T-helper 2 cell treated with Interferon-gamma antibody and Interleukin-4, amounts not matched to agents 100 ng/mL and 5 ng/mL, for 36 hours (primary cell): ENCODE results near the gene REPIN1. TPM values are rescaled to one million over a fixed set of nuclear protein-coding genes. Genes with fewer than 3 reads are reported as not detected.

ENCODE experiments used
- intact Hi-C: fragments of 100-400 bp; cut with micrococcal nuclease; formaldehyde crosslinking; loops from one replicate; pipeline ENCODE4 v1.15.1; 2023
- total RNA-seq: library from RNA; stranded (reverse); gene quantifications from 2 replicates; pipeline ENCODE4 v1.2.3, GENCODE V29; 2022

Gene REPIN1
- total RNA-seq, 1 donor from 2014 or later, result 58.2 TPM

- intact Hi-C loops, result no loop called here
Measured at GRCh38 chr7:150388709-150389531, 20.3 kb downstream of the REPIN1 start.

- intact Hi-C loops, result no loop called here
Measured at GRCh38 chr7:150389532-150389816, 20.9 kb downstream of the REPIN1 start.

- intact Hi-C loops, result no loop called here
Measured at GRCh38 chr7:150390205-150390604, 21.6 kb downstream of the REPIN1 start.

GRCh38 chr7:150393325-150393724 is 24.7 kb downstream of the REPIN1 start:
- intact Hi-C loops, result no loop called here

- intact Hi-C loops, result no loop called here
Measured at GRCh38 chr7:150396426-150396825, 27.8 kb downstream of the REPIN1 start.

- intact Hi-C loops, result no loop called here
Measured at GRCh38 chr7:150396851-150397260, 28.2 kb downstream of the REPIN1 start.

- intact Hi-C loops, result no loop called here
Measured at GRCh38 chr7:150397346-150398107, 28.9 kb downstream of the REPIN1 start.

GRCh38 chr7:150398108-150398964 is 29.7 kb downstream of the REPIN1 start:
- intact Hi-C loops, result no loop called here

GRCh38 chr7:150398965-150399320 is 30.3 kb downstream of the REPIN1 start:
- intact Hi-C loops, result no loop called here

- intact Hi-C loops, result no loop called here
Measured at GRCh38 chr7:150399421-150400007, 30.9 kb downstream of the REPIN1 start.

- intact Hi-C loops, result no loop called here
Measured at GRCh38 chr7:150400008-150400787, 31.6 kb downstream of the REPIN1 start.

GRCh38 chr7:150400788-150401423 is 32.3 kb downstream of the REPIN1 start:
- intact Hi-C loops, result no loop called here

GRCh38 chr7:150401424-150401790 is 32.8 kb downstream of the REPIN1 start:
- intact Hi-C loops, result no loop called here

- intact Hi-C loops, result no loop called here
Measured at GRCh38 chr7:150401861-150402631, 33.4 kb downstream of the REPIN1 start.

GRCh38 chr7:150402671-150403321 is 34.2 kb downstream of the REPIN1 start:
- intact Hi-C loops, result no loop called here

GRCh38 chr7:150403376-150404171 is 35.0 kb downstream of the REPIN1 start:
- intact Hi-C loops, result loop anchor here (2.0 kb wide), 2 partner anchors 35 to 81 kb away; partner anchors contain the start of genes ACTR3C, LRRC61 and REPIN1

GRCh38 chr7:150404172-150404804 is 35.7 kb downstream of the REPIN1 start:
- intact Hi-C loops, result loop anchor here (2.0 kb wide), 2 partner anchors 35 to 81 kb away; partner anchors contain the start of genes ACTR3C, LRRC61 and REPIN1
